Heart left ventricle (tissue), 13 donors: Measurements from ENCODE around the gene MCM5.

Experiments used
- CTCF ChIP-seq, 12 donors: fragments of 200-600 bp; sonication (generic) in 4 of 12; IDR thresholded peaks; one replicate each; pipeline versions ENCODE4 v1.5.0 to v1.8.0; 2018 to 2022; ENCODE audit warnings: antibody characterized with exemption in 12 of 12, mild to moderate bottlenecking in 5 of 12
- POLR2A ChIP-seq, 2 donors: fragments of 450-650 bp; IDR thresholded peaks; one replicate each; pipeline ENCODE4 v1.6.1; 2017; ENCODE audit warnings: antibody characterized with exemption in 2 of 2, mild to moderate bottlenecking in 2 of 2, moderate library complexity in 2 of 2
- donor health status: ischemic (EF 13 %, LVEDD 7.1; RV severe dilation, severe dysfunction).
- donor health status: DM: no; HTN: yes; CAD: no.
- donor health status: DM: no; HTN: no; CAD: no.
- donor health status: ischemic (EF 25% LVEDD 6.9; RV normal size, moderate dysfunction).
- donor health status: ischemic (EF 25% LVEDD 5.7; RV mildly dilated, moderate dysfunction).
- donor health status: ischemic (EF 35%, LVEDD 5.7; RV mildly dilated, moderate dysfunction).
- donor health status: nonischemic (EF 11% LVEDD 7.7; RV severe dilation, severe dysfunction).
- donor health status: DM: yes; HTN: yes; CAD: no.
- donor health status: PGD.
- donor health status: ischemic (EF 29% LVEDD 5.4; RV normal size, mild dysfunction).
- donor health status: nonischemic (EF 23%, LVEDD 6.1; RV moderate dilation, normal function).

- no peak for TF ChIP-seq CTCF (IDR thresholded peaks at IDR 0.05)
- TF ChIP-seq POLR2A (IDR thresholded peaks at IDR 0.05): no peak
Measured at GRCh38 chr22:35378621-35379020, 21.3 kb upstream of the MCM5 start.
